H9 (cell line): Measurements from ENCODE around the gene RRAD. TPM values are rescaled to one million over a fixed set of nuclear protein-coding genes. Genes with fewer than 3 reads are reported as not detected.

Experiments
- DNase-seq: peaks from one replicate; pipeline ENCODE4 v3.0.0-alpha.2; 2017
- H2AFZ ChIP-seq: one replicate; pipeline ENCODE4 v1.6.1; 2013; ENCODE audit warnings: mild to moderate bottlenecking, low read length, control low read depth, moderate library complexity
- H2AK5ac ChIP-seq: 2 replicates; pipeline ENCODE4 v1.6.1; 2013; ENCODE audit warnings: low read length, control low read depth, mixed read lengths; ENCODE audit not compliant: insufficient read length
- H2BK120ac ChIP-seq: one replicate; pipeline ENCODE4 v1.6.1; 2013; ENCODE audit warnings: low read depth, mild to moderate bottlenecking, low read length, control low read depth, inconsistent platforms; ENCODE audit not compliant: poor library complexity, severe bottlenecking
- H2BK12ac ChIP-seq: 2 replicates; pipeline ENCODE4 v1.6.1; 2013; ENCODE audit warnings: low read length, control low read depth, mixed read lengths, low read depth; ENCODE audit not compliant: insufficient read length
- H2BK15ac ChIP-seq: 2 replicates; pipeline ENCODE4 v1.6.1; 2013; ENCODE audit warnings: low read depth, low read length, control low read depth
- H2BK20ac ChIP-seq: one replicate; pipeline ENCODE4 v1.6.1; 2013; ENCODE audit warnings: low read depth, mild to moderate bottlenecking, low read length, control low read depth, inconsistent platforms; ENCODE audit not compliant: poor library complexity, severe bottlenecking
- H2BK5ac ChIP-seq: 2 replicates; pipeline ENCODE4 v1.6.1; 2013; ENCODE audit warnings: low read length, control low read depth, mixed read lengths; ENCODE audit not compliant: insufficient read length
- H3K14ac ChIP-seq: 2 replicates; pipeline ENCODE4 v1.6.1; 2013; ENCODE audit warnings: low read length, control low read depth; ENCODE audit not compliant: insufficient read depth
- H3K18ac ChIP-seq: 2 replicates; pipeline ENCODE4 v1.6.1; 2013; ENCODE audit warnings: low read depth, mild to moderate bottlenecking, mixed read lengths, low read length, control low read depth; ENCODE audit not compliant: insufficient read length
- H3K23ac ChIP-seq: 2 replicates; pipeline ENCODE4 v1.6.1; 2013; ENCODE audit warnings: low read length, control low read depth, mixed read lengths, low read depth; ENCODE audit not compliant: insufficient read length
- H3K23me2 ChIP-seq: 2 replicates; pipeline ENCODE4 v1.6.1; 2013; ENCODE audit warnings: low read depth, mild to moderate bottlenecking, mixed read lengths, low read length, control low read depth; ENCODE audit not compliant: insufficient read length, poor library complexity, severe bottlenecking
- H3K27ac ChIP-seq: 2 replicates; pipeline ENCODE4 v1.5.1; 2013; ENCODE audit warnings: low read length, control low read depth, mixed read lengths, low read depth; ENCODE audit not compliant: insufficient read length
- H3K27me3 ChIP-seq: 2 replicates; pipeline ENCODE4 v1.6.1; 2013; ENCODE audit warnings: low read length, control low read depth, inconsistent platforms; ENCODE audit not compliant: insufficient read depth
- H3K4ac ChIP-seq: 2 replicates; pipeline ENCODE4 v1.6.1; 2013; ENCODE audit warnings: low read depth, mild to moderate bottlenecking, control low read depth, inconsistent platforms, low read length, moderate library complexity
- H3K4me1 ChIP-seq: 2 replicates; pipeline ENCODE4 v1.6.1; 2013; ENCODE audit warnings: low read length, control low read depth, inconsistent platforms; ENCODE audit not compliant: insufficient read depth
- H3K4me2 ChIP-seq: 2 replicates; pipeline ENCODE4 v1.6.1; 2013; ENCODE audit warnings: low read length, control low read depth, mixed read lengths; ENCODE audit not compliant: insufficient read length, insufficient read depth
- H3K56ac ChIP-seq: 2 replicates; pipeline ENCODE4 v1.6.1; 2013; ENCODE audit warnings: low read depth, mild to moderate bottlenecking, mixed read lengths, low read length, control low read depth; ENCODE audit not compliant: insufficient read length
- H3K79me1 ChIP-seq: 2 replicates; pipeline ENCODE4 v1.6.1; 2013; ENCODE audit warnings: low read depth, mild to moderate bottlenecking, moderate library complexity, low read length, control low read depth, inconsistent platforms; ENCODE audit not compliant: insufficient read depth, poor library complexity, severe bottlenecking
- H3K79me2 ChIP-seq: 2 replicates; pipeline ENCODE4 v1.6.1; 2013; ENCODE audit warnings: low read length, control low read depth, inconsistent platforms; ENCODE audit not compliant: insufficient read depth
- H3K9ac ChIP-seq: 2 replicates; pipeline ENCODE4 v1.6.1; 2013; ENCODE audit warnings: low read length, control low read depth, mixed read lengths; ENCODE audit not compliant: insufficient read length; ENCODE audit errors: extremely low read depth
- H3K9me3 ChIP-seq: one replicate; pipeline ENCODE4 v1.6.1; 2013; ENCODE audit warnings: low read depth, low read length, inconsistent platforms; ENCODE audit not compliant: control insufficient read depth
- H3T11ph ChIP-seq: one replicate; pipeline ENCODE4 v1.6.1; 2013; ENCODE audit warnings: mild to moderate bottlenecking, low read length, control low read depth, inconsistent platforms
- H4K20me1 ChIP-seq: one replicate; pipeline ENCODE4 v1.6.1; 2013; ENCODE audit not compliant: control insufficient read depth, insufficient read length, insufficient read depth
- H4K5ac ChIP-seq: 2 replicates; pipeline ENCODE4 v1.6.1; 2013; ENCODE audit warnings: low read depth, mild to moderate bottlenecking, mixed read lengths, low read length, control low read depth; ENCODE audit not compliant: insufficient read length
- H4K8ac ChIP-seq: replicated peaks from 2 replicates; pipeline ENCODE4 v1.6.1; 2013; ENCODE audit warnings: low read length, control low read depth, mixed read lengths, low read depth; ENCODE audit not compliant: insufficient read length
- H4K91ac ChIP-seq: 2 replicates; pipeline ENCODE4 v1.6.1; 2013; ENCODE audit warnings: low read depth, mild to moderate bottlenecking, moderate library complexity, mixed read lengths, low read length, control low read depth; ENCODE audit not compliant: insufficient read length
- H3K27ac Mint-ChIP-seq, 3 experiments: 2 replicates in 2 of 3; 3 replicates in 1 of 3; pipeline ENCODE4 v1.8.0; 2020 to 2021; ENCODE audit warnings: mixed read lengths in 3 of 3, mild to moderate bottlenecking in 1 of 3, moderate library complexity in 1 of 3
- H3K27me3 Mint-ChIP-seq: 2 replicates; pipeline ENCODE4 v1.8.0; 2021; ENCODE audit warnings: low read depth, mild to moderate bottlenecking, moderate library complexity, mixed read lengths
- H3K36me3 Mint-ChIP-seq, 3 experiments: 2 replicates in 2 of 3; 3 replicates in 1 of 3; pipeline ENCODE4 v1.8.0; 2020 to 2021; ENCODE audit warnings: low read depth in 3 of 3, mixed read lengths in 3 of 3; ENCODE audit not compliant: insufficient read depth in 1 of 3
- H3K4me1 Mint-ChIP-seq, 2 experiments: 2 replicates each; pipeline ENCODE4 v1.8.0; 2020; ENCODE audit warnings: mixed read lengths in 2 of 2
- H3K4me3 Mint-ChIP-seq, 2 experiments: 2 replicates in 1 of 2; 3 replicates in 1 of 2; pipeline ENCODE4 v1.8.0; 2020 to 2021; ENCODE audit warnings: mild to moderate bottlenecking in 2 of 2, mixed read lengths in 2 of 2, moderate library complexity in 1 of 2
- H3K9me3 Mint-ChIP-seq, 2 experiments: 2 replicates in 1 of 2; 3 replicates in 1 of 2; pipeline ENCODE4 v1.8.0; 2020; ENCODE audit warnings: mild to moderate bottlenecking in 2 of 2, mixed read lengths in 2 of 2, moderate library complexity in 1 of 2
- CTCF ChIP-seq: fragments of 200-600 bp; sonication (generic); conservative IDR thresholded peaks from 3 replicates; pipeline ENCODE4 v1.8.0; 2021; ENCODE audit warnings: antibody characterized with exemption, mild to moderate bottlenecking
- WGBS: extraction: QIAGEN DNeasy Blood & Tissue Kit; methylation state at CpG from one replicate; pipeline ENCODE4 v1.1.7; 2013; ENCODE audit warnings: missing lambda C conversion rate, low lambda C conversion rate, mixed read lengths; ENCODE audit not compliant: insufficient read length; ENCODE audit errors: extremely low coverage; 5-methylcytosine and 5-hydroxymethylcytosine counted together
- total RNA-seq: library from RNA; stranded (reverse); gene quantifications from 2 replicates; pipeline ENCODE4 v1.2.1, GENCODE V29; 2021

Gene RRAD
- total RNA-seq, 1 experiment from 2014 or later: 0.72 TPM

- no peak overlapping the region for H3K23ac ChIP-seq
Observed at GRCh38 chr16:66872943-66873684, 52.2 kb downstream of the RRAD start.

More at GRCh38 chr16:66872943-66873684, 52.2 kb downstream of the RRAD start:
- H3K4me1 Mint-ChIP-seq: peaks cover 12% of the 10 kb centered on the region in 2 experiments
- Histone ChIP-seq H2BK20ac (no peak overlapping the region), H3K9ac (no peak overlapping the region), H3K4ac (no peak overlapping the region), H3K79me1 (no peaks in the 10 kb centered on the region), H2BK120ac (no peak overlapping the region), H3K56ac (no peak overlapping the region), H4K8ac (no peak overlapping the region), H2BK5ac (no peak overlapping the region), H3K4me1 (no peaks in the 10 kb centered on the region; the same call in 1 of the 2 replicates), H3K23me2 (no peaks in the 10 kb centered on the region), H2AK5ac (no peak overlapping the region), H2BK12ac (no peak overlapping the region), H3K14ac (no peak overlapping the region), H3K27ac (no peak overlapping the region), H3K79me2 (no peaks in the 10 kb centered on the region), H2BK15ac (no peak overlapping the region), H3K9me3 (no peaks in the 10 kb centered on the region), H4K20me1 (no peaks in the 10 kb centered on the region), H3K4me2 (peak overlapping the region; percentile 52), H3K18ac (peak overlapping the region; percentile 54), H2AFZ (no peak overlapping the region), H4K91ac (no peak overlapping the region), H3T11ph (no peak overlapping the region), H4K5ac (no peak overlapping the region), H3K27me3 (no peaks in the 10 kb centered on the region)
- no CpG with 5 or more reads among the region's 39 CpGs for WGBS
- peaks cover 3% of the 10 kb centered on the region for H3K27me3 Mint-ChIP-seq
- peak overlapping the region; percentile 69 to 77 for H3K4me3 Mint-ChIP-seq
- H3K9me3 Mint-ChIP-seq: no peaks in the 10 kb centered on the region; a peak in 1 of 5 replicates
- peak overlapping the region in 1 of 3 experiments; percentile 89; a peak in 2 of 7 replicates for H3K27ac Mint-ChIP-seq
- peak; percentile 98 for TF ChIP-seq CTCF
- peak; percentile 95 for DNase-seq
- no peaks in the 10 kb centered on the region for H3K36me3 Mint-ChIP-seq
